Measurements from ENCODE around the gene PRKG1.

GRCh38 chr10:51028420-51028819 is 45.9 kb upstream of the PRKG1 start:
- TF ChIP-seq EZH2 (IDR thresholded peaks at IDR 0.05; ENCODE audit: insufficient read depth, poor library complexity, severe bottlenecking) (no peak), EZH2phosphoT487 (IDR thresholded peaks at IDR 0.05; ENCODE audit: insufficient read depth, low read depth) (no peak)

Measured in GM23248 (cell line).